Measurements from ENCODE around the gene ANAPC16.

- TF ChIP-seq, protein P1, sequence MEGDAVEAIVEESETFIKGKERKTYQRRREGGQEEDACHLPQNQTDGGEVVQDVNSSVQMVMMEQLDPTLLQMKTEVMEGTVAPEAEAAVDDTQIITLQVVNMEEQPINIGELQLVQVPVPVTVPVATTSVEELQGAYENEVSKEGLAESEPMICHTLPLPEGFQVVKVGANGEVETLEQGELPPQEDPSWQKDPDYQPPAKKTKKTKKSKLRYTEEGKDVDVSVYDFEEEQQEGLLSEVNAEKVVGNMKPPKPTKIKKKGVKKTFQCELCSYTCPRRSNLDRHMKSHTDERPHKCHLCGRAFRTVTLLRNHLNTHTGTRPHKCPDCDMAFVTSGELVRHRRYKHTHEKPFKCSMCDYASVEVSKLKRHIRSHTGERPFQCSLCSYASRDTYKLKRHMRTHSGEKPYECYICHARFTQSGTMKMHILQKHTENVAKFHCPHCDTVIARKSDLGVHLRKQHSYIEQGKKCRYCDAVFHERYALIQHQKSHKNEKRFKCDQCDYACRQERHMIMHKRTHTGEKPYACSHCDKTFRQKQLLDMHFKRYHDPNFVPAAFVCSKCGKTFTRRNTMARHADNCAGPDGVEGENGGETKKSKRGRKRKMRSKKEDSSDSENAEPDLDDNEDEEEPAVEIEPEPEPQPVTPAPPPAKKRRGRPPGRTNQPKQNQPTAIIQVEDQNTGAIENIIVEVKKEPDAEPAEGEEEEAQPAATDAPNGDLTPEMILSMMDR (IDR thresholded peaks at IDR 0.05; ENCODE audit: borderline replicate concordance, extremely low read depth, low read length, poor library complexity, severe bottlenecking): no peak
- no peak for TF ChIP-seq EZH2 (IDR thresholded peaks at IDR 0.05; ENCODE audit: borderline replicate concordance, low read depth, low read length, severe bottlenecking)
Observed at GRCh38 chr10:72239409-72239808, 23.6 kb downstream of the ANAPC16 start.

Data from DND-41 (cell line).